WTC11 (cell line): ENCODE measurements around the gene TELO2. TPM values are rescaled to one million over a fixed set of nuclear protein-coding genes. Genes with fewer than 3 reads are reported as not detected.

ENCODE experiments used
- ATAC-seq: fragments of 200-7000 bp; cut with Tn5 transposase; 2 replicates; pipeline ENCODE4 v1.10.0; 2021; ENCODE audit warnings: mild to moderate bottlenecking, moderate library complexity
- CTCF ChIA-PET: fragments of 300-600 bp; sonication (Branson Sonifier 250); formaldehyde crosslinking; loops from one replicate; lab custom pipeline; 2021; ENCODE audit warnings: antibody characterized with exemption; lab: Charles Lee
- POLR2A ChIA-PET: fragments of 350-600 bp; sonication (Branson Sonifier 250); formaldehyde crosslinking; loops from one replicate; lab custom pipeline; 2021; ENCODE audit warnings: antibody characterized with exemption; lab: Charles Lee
- DNase-seq: peaks from one replicate; pipeline ENCODE4 v3.0.0; 2021; ENCODE audit warnings: low spot score
- H3K27ac Mint-ChIP-seq: 2 replicates; pipeline ENCODE4 v1.8.0; 2021; ENCODE audit warnings: mixed read lengths
- H3K27me3 Mint-ChIP-seq: 2 replicates; pipeline ENCODE4 v1.8.0; 2021; ENCODE audit warnings: low read depth, mild to moderate bottlenecking, moderate library complexity, mixed read lengths
- H3K36me3 Mint-ChIP-seq: 2 replicates; pipeline ENCODE4 v1.8.0; 2021; ENCODE audit warnings: mixed read lengths
- H3K4me1 Mint-ChIP-seq: 2 replicates; pipeline ENCODE4 v1.8.0; 2022; ENCODE audit warnings: mixed read lengths
- H3K4me3 Mint-ChIP-seq: 2 replicates; pipeline ENCODE4 v1.8.0; 2021; ENCODE audit warnings: mild to moderate bottlenecking, moderate library complexity, mixed read lengths
- H3K9me3 Mint-ChIP-seq: 2 replicates; pipeline ENCODE4 v1.8.0; 2021; ENCODE audit warnings: mixed read lengths
- ESRRA ChIP-seq: sonication (generic); formaldehyde crosslinking; IDR thresholded peaks from 2 replicates; pipeline ENCODE4 v1.8.1; 2022; ENCODE audit warnings: mild to moderate bottlenecking, missing genetic modification reagents, borderline replicate concordance
- JAZF1 ChIP-seq: fragments of 250-450 bp; sonication (Bioruptor Pico); IDR thresholded peaks from 2 replicates; pipeline ENCODE4 v1.9.0; 2021; ENCODE audit warnings: moderate library complexity, mild to moderate bottlenecking, inconsistent platforms
- NFYB ChIP-seq: sonication (generic); formaldehyde crosslinking; conservative IDR thresholded peaks from 2 replicates; pipeline ENCODE4 v1.8.0; 2022; ENCODE audit warnings: low read depth, missing genetic modification reagents
- NR3C1 ChIP-seq: sonication (generic); formaldehyde crosslinking; conservative IDR thresholded peaks from 2 replicates; pipeline ENCODE4 v1.8.1; 2023; ENCODE audit warnings: low read depth, mild to moderate bottlenecking, missing genetic modification reagents
- OVOL2 ChIP-seq: fragments of 250-450 bp; sonication (Bioruptor Pico); IDR thresholded peaks from 2 replicates; pipeline ENCODE4 v1.9.0; 2021; ENCODE audit warnings: mild to moderate bottlenecking, borderline replicate concordance
- SMAD4 ChIP-seq: sonication (generic); formaldehyde crosslinking; IDR thresholded peaks from 2 replicates; pipeline ENCODE4 v1.8.0; 2022; ENCODE audit warnings: mild to moderate bottlenecking, missing genetic modification reagents
- SP1 ChIP-seq: sonication (generic); formaldehyde crosslinking; conservative IDR thresholded peaks from 2 replicates; pipeline ENCODE4 v1.8.1; 2022; ENCODE audit warnings: missing genetic modification reagents
- ZNF121 ChIP-seq: sonication (generic); formaldehyde crosslinking; IDR thresholded peaks from 2 replicates; pipeline ENCODE4 v1.8.0; 2023; ENCODE audit warnings: missing genetic modification reagents
- ZNF138 ChIP-seq: sonication (generic); formaldehyde crosslinking; conservative IDR thresholded peaks from 2 replicates; pipeline ENCODE4 v1.8.1; 2022; ENCODE audit warnings: mild to moderate bottlenecking, moderate library complexity, missing genetic modification reagents
- ZNF232 ChIP-seq: sonication (generic); formaldehyde crosslinking; IDR thresholded peaks from 2 replicates; pipeline ENCODE4 v1.8.0; 2022; ENCODE audit warnings: mild to moderate bottlenecking, missing genetic modification reagents
- total RNA-seq: library from RNA; stranded (reverse); gene quantifications from 3 replicates; pipeline ENCODE4 v1.2.3, GENCODE V29; 2021
- TF ChIP-seq, protein P1 (sequence below): sonication (generic); formaldehyde crosslinking; IDR thresholded peaks from 2 replicates; pipeline ENCODE4 v1.8.1; 2023; ENCODE audit warnings: mild to moderate bottlenecking, missing genetic modification reagents, borderline replicate concordance
- TF ChIP-seq, protein P2 (sequence below): sonication (generic); formaldehyde crosslinking; IDR thresholded peaks from 2 replicates; pipeline ENCODE4 v1.8.1; 2022; ENCODE audit warnings: missing genetic modification reagents, borderline replicate concordance
- TF ChIP-seq, protein P3 (sequence below): sonication (generic); formaldehyde crosslinking; IDR thresholded peaks from 2 replicates; pipeline ENCODE4 v1.8.0; 2023; ENCODE audit warnings: missing genetic modification reagents, mild to moderate bottlenecking, borderline replicate concordance
- TF ChIP-seq, protein P4 (sequence below): fragments of 250-450 bp; sonication (Bioruptor Pico); IDR thresholded peaks from 2 replicates; pipeline ENCODE4 v1.9.0; 2021; ENCODE audit warnings: mild to moderate bottlenecking
- TF ChIP-seq, protein P5 (sequence below): sonication (generic); formaldehyde crosslinking; IDR thresholded peaks from 2 replicates; pipeline ENCODE4 v1.8.1; 2023; ENCODE audit warnings: mild to moderate bottlenecking, missing genetic modification reagents
- TF ChIP-seq, protein P6 (sequence below): sonication (generic); formaldehyde crosslinking; IDR thresholded peaks from 2 replicates; pipeline ENCODE4 v1.8.0; 2023; ENCODE audit warnings: missing genetic modification reagents

The TELO2 gene
- total RNA-seq, 1 experiment from 2014 or later, result 86.7 TPM

DNA sequence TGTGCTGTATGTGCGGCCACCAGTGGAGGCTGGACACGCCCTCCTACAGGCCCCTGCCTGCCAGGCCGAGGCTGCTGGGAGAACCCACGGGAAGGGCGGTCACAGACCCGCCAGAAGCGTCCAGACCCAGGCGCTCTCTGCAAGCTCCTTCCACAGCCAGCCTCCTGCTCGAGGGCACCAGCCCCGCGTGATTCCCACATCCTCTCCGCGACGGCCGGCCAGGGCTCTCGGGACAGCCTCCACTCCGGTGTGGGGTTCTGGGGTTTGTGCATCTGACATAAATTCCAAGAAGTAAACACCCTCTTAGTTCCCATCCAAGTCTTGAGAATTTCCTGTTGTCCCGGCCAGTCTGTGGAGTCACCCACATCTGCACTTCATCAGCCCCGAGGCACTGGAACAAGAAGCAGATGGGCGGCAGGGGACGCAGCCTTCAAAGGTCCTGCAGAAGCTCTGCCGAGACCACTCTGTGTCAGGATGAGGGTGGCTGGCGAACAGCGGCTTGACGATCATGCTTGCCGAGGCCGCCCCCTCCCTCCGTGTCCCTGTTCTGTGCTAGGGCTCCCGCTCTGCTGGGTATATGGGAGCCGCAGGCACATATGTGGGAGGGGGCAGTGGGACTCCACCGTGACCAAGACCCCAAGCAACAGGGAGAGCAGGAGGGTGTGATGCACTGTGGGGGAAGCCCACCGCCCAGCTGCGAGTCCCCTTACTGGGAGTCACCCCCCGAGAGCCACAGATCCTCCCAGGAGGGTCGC, 37.9 kb downstream of the TELO2 start (continued):
- TF ChIP-seq, protein P1, sequence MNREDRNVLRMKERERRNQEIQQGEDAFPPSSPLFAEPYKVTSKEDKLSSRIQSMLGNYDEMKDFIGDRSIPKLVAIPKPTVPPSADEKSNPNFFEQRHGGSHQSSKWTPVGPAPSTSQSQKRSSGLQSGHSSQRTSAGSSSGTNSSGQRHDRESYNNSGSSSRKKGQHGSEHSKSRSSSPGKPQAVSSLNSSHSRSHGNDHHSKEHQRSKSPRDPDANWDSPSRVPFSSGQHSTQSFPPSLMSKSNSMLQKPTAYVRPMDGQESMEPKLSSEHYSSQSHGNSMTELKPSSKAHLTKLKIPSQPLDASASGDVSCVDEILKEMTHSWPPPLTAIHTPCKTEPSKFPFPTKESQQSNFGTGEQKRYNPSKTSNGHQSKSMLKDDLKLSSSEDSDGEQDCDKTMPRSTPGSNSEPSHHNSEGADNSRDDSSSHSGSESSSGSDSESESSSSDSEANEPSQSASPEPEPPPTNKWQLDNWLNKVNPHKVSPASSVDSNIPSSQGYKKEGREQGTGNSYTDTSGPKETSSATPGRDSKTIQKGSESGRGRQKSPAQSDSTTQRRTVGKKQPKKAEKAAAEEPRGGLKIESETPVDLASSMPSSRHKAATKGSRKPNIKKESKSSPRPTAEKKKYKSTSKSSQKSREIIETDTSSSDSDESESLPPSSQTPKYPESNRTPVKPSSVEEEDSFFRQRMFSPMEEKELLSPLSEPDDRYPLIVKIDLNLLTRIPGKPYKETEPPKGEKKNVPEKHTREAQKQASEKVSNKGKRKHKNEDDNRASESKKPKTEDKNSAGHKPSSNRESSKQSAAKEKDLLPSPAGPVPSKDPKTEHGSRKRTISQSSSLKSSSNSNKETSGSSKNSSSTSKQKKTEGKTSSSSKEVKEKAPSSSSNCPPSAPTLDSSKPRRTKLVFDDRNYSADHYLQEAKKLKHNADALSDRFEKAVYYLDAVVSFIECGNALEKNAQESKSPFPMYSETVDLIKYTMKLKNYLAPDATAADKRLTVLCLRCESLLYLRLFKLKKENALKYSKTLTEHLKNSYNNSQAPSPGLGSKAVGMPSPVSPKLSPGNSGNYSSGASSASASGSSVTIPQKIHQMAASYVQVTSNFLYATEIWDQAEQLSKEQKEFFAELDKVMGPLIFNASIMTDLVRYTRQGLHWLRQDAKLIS (CRISPR knock-in tag), result no peak
- TF ChIP-seq, protein P2, sequence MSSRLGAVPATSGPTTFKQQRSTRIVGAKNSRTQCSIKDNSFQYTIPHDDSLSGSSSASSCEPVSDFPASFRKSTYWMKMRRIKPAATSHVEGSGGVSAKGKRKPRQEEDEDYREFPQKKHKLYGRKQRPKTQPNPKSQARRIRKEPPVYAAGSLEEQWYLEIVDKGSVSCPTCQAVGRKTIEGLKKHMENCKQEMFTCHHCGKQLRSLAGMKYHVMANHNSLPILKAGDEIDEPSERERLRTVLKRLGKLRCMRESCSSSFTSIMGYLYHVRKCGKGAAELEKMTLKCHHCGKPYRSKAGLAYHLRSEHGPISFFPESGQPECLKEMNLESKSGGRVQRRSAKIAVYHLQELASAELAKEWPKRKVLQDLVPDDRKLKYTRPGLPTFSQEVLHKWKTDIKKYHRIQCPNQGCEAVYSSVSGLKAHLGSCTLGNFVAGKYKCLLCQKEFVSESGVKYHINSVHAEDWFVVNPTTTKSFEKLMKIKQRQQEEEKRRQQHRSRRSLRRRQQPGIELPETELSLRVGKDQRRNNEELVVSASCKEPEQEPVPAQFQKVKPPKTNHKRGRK (CRISPR knock-in tag), result no peak
- TF ChIP-seq, protein P3, sequence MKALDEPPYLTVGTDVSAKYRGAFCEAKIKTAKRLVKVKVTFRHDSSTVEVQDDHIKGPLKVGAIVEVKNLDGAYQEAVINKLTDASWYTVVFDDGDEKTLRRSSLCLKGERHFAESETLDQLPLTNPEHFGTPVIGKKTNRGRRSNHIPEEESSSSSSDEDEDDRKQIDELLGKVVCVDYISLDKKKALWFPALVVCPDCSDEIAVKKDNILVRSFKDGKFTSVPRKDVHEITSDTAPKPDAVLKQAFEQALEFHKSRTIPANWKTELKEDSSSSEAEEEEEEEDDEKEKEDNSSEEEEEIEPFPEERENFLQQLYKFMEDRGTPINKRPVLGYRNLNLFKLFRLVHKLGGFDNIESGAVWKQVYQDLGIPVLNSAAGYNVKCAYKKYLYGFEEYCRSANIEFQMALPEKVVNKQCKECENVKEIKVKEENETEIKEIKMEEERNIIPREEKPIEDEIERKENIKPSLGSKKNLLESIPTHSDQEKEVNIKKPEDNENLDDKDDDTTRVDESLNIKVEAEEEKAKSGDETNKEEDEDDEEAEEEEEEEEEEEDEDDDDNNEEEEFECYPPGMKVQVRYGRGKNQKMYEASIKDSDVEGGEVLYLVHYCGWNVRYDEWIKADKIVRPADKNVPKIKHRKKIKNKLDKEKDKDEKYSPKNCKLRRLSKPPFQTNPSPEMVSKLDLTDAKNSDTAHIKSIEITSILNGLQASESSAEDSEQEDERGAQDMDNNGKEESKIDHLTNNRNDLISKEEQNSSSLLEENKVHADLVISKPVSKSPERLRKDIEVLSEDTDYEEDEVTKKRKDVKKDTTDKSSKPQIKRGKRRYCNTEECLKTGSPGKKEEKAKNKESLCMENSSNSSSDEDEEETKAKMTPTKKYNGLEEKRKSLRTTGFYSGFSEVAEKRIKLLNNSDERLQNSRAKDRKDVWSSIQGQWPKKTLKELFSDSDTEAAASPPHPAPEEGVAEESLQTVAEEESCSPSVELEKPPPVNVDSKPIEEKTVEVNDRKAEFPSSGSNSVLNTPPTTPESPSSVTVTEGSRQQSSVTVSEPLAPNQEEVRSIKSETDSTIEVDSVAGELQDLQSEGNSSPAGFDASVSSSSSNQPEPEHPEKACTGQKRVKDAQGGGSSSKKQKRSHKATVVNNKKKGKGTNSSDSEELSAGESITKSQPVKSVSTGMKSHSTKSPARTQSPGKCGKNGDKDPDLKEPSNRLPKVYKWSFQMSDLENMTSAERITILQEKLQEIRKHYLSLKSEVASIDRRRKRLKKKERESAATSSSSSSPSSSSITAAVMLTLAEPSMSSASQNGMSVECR (CRISPR knock-in tag), result no peak

DNA sequence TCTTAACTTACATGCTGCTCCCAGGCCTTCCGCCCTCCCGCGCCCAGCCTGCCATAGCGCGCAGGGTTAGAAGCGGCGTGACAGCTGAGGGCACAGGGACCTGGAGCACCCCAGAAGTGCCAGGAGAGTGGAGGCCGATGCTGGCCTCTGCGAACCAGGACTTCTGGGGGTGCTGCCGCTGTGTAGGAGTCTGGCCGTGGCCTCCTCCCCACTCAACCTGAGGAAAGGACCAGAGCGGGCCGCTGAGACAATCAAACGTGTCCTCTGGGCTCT, 38.4 kb downstream of the TELO2 start:
- no peak overlapping the region for H3K4me3 Mint-ChIP-seq
- no peaks in the 10 kb centered on the region for H3K36me3 Mint-ChIP-seq
- no peak overlapping the region for H3K27ac Mint-ChIP-seq
- no peaks in the 10 kb centered on the region for H3K4me1 Mint-ChIP-seq
- POLR2A ChIA-PET, result no interaction called here
- ATAC-seq, result no peak
- no peaks in the 10 kb centered on the region for H3K9me3 Mint-ChIP-seq
- H3K27me3 Mint-ChIP-seq, result no peaks in the 10 kb centered on the region
- no peak for DNase-seq
- CTCF ChIA-PET, result no interaction called here
- TF ChIP-seq, protein P4, sequence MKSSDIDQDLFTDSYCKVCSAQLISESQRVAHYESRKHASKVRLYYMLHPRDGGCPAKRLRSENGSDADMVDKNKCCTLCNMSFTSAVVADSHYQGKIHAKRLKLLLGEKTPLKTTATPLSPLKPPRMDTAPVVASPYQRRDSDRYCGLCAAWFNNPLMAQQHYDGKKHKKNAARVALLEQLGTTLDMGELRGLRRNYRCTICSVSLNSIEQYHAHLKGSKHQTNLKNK (CRISPR knock-in tag), result no peak
- TF ChIP-seq JAZF1 (CRISPR knock-in tag) (no peak), OVOL2 (no peak), ESRRA (CRISPR knock-in tag) (no peak), ZNF232 (CRISPR knock-in tag) (no peak), SP1 (no peak), SMAD4 (CRISPR knock-in tag) (no peak), NFYB (no peak), ZNF138 (CRISPR knock-in tag) (no peak), ZNF121 (CRISPR knock-in tag) (no peak), NR3C1 (CRISPR knock-in tag) (no peak)
- TF ChIP-seq, protein P5, sequence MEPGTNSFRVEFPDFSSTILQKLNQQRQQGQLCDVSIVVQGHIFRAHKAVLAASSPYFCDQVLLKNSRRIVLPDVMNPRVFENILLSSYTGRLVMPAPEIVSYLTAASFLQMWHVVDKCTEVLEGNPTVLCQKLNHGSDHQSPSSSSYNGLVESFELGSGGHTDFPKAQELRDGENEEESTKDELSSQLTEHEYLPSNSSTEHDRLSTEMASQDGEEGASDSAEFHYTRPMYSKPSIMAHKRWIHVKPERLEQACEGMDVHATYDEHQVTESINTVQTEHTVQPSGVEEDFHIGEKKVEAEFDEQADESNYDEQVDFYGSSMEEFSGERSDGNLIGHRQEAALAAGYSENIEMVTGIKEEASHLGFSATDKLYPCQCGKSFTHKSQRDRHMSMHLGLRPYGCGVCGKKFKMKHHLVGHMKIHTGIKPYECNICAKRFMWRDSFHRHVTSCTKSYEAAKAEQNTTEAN (CRISPR knock-in tag), result no peak
- TF ChIP-seq, protein P6, sequence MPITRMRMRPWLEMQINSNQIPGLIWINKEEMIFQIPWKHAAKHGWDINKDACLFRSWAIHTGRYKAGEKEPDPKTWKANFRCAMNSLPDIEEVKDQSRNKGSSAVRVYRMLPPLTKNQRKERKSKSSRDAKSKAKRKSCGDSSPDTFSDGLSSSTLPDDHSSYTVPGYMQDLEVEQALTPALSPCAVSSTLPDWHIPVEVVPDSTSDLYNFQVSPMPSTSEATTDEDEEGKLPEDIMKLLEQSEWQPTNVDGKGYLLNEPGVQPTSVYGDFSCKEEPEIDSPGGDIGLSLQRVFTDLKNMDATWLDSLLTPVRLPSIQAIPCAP (CRISPR knock-in tag), result no peak
